WTC11 (cell line): ENCODE measurements around the gene CALN1.

ENCODE experiments used
- AFF4 ChIP-seq: sonication (generic); formaldehyde crosslinking; IDR thresholded peaks from 2 replicates; pipeline ENCODE4 v1.8.1; 2023; ENCODE audit warnings: mild to moderate bottlenecking, missing genetic modification reagents, borderline replicate concordance
- AR ChIP-seq: fragments of 250-450 bp; sonication (Bioruptor Pico); IDR thresholded peaks from 2 replicates; pipeline ENCODE4 v1.9.0; 2021; ENCODE audit warnings: mild to moderate bottlenecking
- ATF6 ChIP-seq: sonication (generic); formaldehyde crosslinking; IDR thresholded peaks from 2 replicates; pipeline ENCODE4 v1.8.1; 2023; ENCODE audit warnings: mild to moderate bottlenecking, missing genetic modification reagents
- CTCF ChIP-seq: fragments of 200-600 bp; IDR thresholded peaks from 2 replicates; pipeline ENCODE4 v1.8.0; 2022; ENCODE audit warnings: antibody characterized with exemption
- ESRRA ChIP-seq: sonication (generic); formaldehyde crosslinking; IDR thresholded peaks from 2 replicates; pipeline ENCODE4 v1.8.1; 2022; ENCODE audit warnings: mild to moderate bottlenecking, missing genetic modification reagents, borderline replicate concordance
- MAX ChIP-seq: sonication (generic); formaldehyde crosslinking; IDR thresholded peaks from 2 replicates; pipeline ENCODE4 v1.8.0; 2022; ENCODE audit warnings: mild to moderate bottlenecking, missing genetic modification reagents
- NR2C2 ChIP-seq: sonication (generic); formaldehyde crosslinking; IDR thresholded peaks from 2 replicates; pipeline ENCODE4 v1.8.0; 2022; ENCODE audit warnings: mild to moderate bottlenecking, missing genetic modification reagents
- RELA ChIP-seq: sonication (generic); formaldehyde crosslinking; IDR thresholded peaks from 2 replicates; pipeline ENCODE4 v1.8.1; 2022; ENCODE audit warnings: missing genetic modification reagents, mild to moderate bottlenecking, borderline replicate concordance
- ZNF121 ChIP-seq: sonication (generic); formaldehyde crosslinking; IDR thresholded peaks from 2 replicates; pipeline ENCODE4 v1.8.0; 2023; ENCODE audit warnings: missing genetic modification reagents

GRCh38 chr7:71846160-71846559 is 566.0 kb downstream of the CALN1 start:
- TF ChIP-seq CTCF (no peak), ESRRA (CRISPR knock-in tag) (no peak), AR (CRISPR knock-in tag) (no peak), MAX (CRISPR knock-in tag) (no peak), NR2C2 (CRISPR knock-in tag) (no peak), ATF6 (CRISPR knock-in tag) (no peak), RELA (no peak), AFF4 (CRISPR knock-in tag) (no peak), ZNF121 (CRISPR knock-in tag) (no peak)
